IMR-90 (cell line): ENCODE measurements around the gene GNB4.

Experiments
- BHLHE40 ChIP-seq: fragments of 150-350 bp; IDR thresholded peaks from 2 replicates; pipeline ENCODE4 v1.6.1; 2016; ENCODE audit warnings: mild to moderate bottlenecking, low read depth, low read length
- CEBPB ChIP-seq: IDR thresholded peaks from 2 replicates; pipeline ENCODE4 v1.6.1; 2012; ENCODE audit warnings: low read depth, low read length, improper control_type of control experiment
- CHD1 ChIP-seq: IDR thresholded peaks from 2 replicates; pipeline ENCODE4 v1.6.1; 2012; ENCODE audit warnings: low read depth, low read length, improper control_type of control experiment
- NFE2L2 ChIP-seq: fragments of 150-350 bp; IDR thresholded peaks from 2 replicates; pipeline ENCODE4 v1.6.1; 2016; ENCODE audit warnings: low read depth, mild to moderate bottlenecking, low read length
- POLR2A ChIP-seq: IDR thresholded peaks from 2 replicates; pipeline ENCODE4 v1.6.1; 2012; ENCODE audit warnings: mild to moderate bottlenecking, low read depth, low read length
- RAD21 ChIP-seq: IDR thresholded peaks from 2 replicates; pipeline ENCODE4 v1.6.1; 2012; ENCODE audit warnings: low read length, improper control_type of control experiment
- RCOR1 ChIP-seq: IDR thresholded peaks from 2 replicates; pipeline ENCODE4 v1.6.1; 2012; ENCODE audit warnings: mild to moderate bottlenecking, low read length, improper control_type of control experiment; ENCODE audit not compliant: insufficient replicate concordance
- RFX5 ChIP-seq: IDR thresholded peaks from 2 replicates; pipeline ENCODE4 v1.8.0; 2012; ENCODE audit warnings: low read depth, mild to moderate bottlenecking, low read length, moderate library complexity
- SMC3 ChIP-seq: fragments of 150-350 bp; IDR thresholded peaks from 2 replicates; pipeline ENCODE4 v1.6.1; 2016; ENCODE audit warnings: low read depth, mild to moderate bottlenecking, antibody characterized with exemption, low read length, moderate library complexity
- USF2 ChIP-seq: fragments of 150-350 bp; IDR thresholded peaks from 2 replicates; pipeline ENCODE4 v1.6.1; 2017; ENCODE audit warnings: mild to moderate bottlenecking, antibody characterized with exemption, low read length, low read depth
- TF ChIP-seq, protein P1 (sequence below): conservative IDR thresholded peaks from 2 replicates; pipeline ENCODE4 v1.5.1; 2012; ENCODE audit warnings: mild to moderate bottlenecking, low read depth, low read length, improper control_type of control experiment

- TF ChIP-seq BHLHE40 (no peak), RAD21 (no peak), POLR2A (no peak), CEBPB (no peak), SMC3 (no peak), RFX5 (no peak), USF2 (no peak), RCOR1 (no peak), CHD1 (no peak), NFE2L2 (no peak)
- TF ChIP-seq, protein P1, sequence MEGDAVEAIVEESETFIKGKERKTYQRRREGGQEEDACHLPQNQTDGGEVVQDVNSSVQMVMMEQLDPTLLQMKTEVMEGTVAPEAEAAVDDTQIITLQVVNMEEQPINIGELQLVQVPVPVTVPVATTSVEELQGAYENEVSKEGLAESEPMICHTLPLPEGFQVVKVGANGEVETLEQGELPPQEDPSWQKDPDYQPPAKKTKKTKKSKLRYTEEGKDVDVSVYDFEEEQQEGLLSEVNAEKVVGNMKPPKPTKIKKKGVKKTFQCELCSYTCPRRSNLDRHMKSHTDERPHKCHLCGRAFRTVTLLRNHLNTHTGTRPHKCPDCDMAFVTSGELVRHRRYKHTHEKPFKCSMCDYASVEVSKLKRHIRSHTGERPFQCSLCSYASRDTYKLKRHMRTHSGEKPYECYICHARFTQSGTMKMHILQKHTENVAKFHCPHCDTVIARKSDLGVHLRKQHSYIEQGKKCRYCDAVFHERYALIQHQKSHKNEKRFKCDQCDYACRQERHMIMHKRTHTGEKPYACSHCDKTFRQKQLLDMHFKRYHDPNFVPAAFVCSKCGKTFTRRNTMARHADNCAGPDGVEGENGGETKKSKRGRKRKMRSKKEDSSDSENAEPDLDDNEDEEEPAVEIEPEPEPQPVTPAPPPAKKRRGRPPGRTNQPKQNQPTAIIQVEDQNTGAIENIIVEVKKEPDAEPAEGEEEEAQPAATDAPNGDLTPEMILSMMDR, result no peak
These were observed 13.2 kb upstream of the GNB4 start for GRCh38 chr3:179464323-179465092.
